HCT116 (cell line): Measurements from ENCODE around the gene PARVB. TPM values are rescaled to one million over a fixed set of nuclear protein-coding genes. Genes with fewer than 3 reads are reported as not detected.

ENCODE experiments used
- ATAC-seq: fragments of 200-7000 bp; cut with Tn5 transposase; 2 replicates; pipeline ENCODE4 v1.9.1; 2020; ENCODE audit warnings: mild to moderate bottlenecking, moderate library complexity
- BruUV-seq: library from RNA; stranded (reverse); fragments of 400-500 nt; replicated peaks from 2 replicates; lab custom pipeline; 2021; lab: Mats Ljungman, UMichigan
- CTCF ChIA-PET: fragments of 300-600 bp; sonication (Branson Sonifier 250); formaldehyde crosslinking; loops from one replicate; lab custom pipeline; 2021; ENCODE audit warnings: antibody characterized with exemption; lab: Charles Lee
- POLR2A ChIA-PET: fragments of 300-600, 350-600 bp; sonication (Branson Sonifier 250); formaldehyde crosslinking; loops from one replicate; lab custom pipeline; 2021; ENCODE audit warnings: antibody characterized with exemption; lab: Charles Lee
- RAD21 ChIA-PET, 2 experiments: fragments of 300-600 bp; sonication (Branson Sonifier 250); formaldehyde crosslinking; loops; one replicate each; lab custom pipeline; 2023; ENCODE audit warnings: low total read pairs in 2 of 2; ENCODE audit not compliant: uncharacterized antibody in 2 of 2, unreplicated experiment in 2 of 2, low non-redundant PET in 1 of 2; lab: Charles Lee
- DNase-seq: peaks from one replicate; pipeline ENCODE4 v3.0.0-alpha.2; 2010; ENCODE audit warnings: low read depth, low spot score
- H2AFZ ChIP-seq: fragments of 200-600 bp; shearing (Covaris generic), sonication (generic); 2 replicates; pipeline ENCODE4 v1.6.1; 2017; ENCODE audit warnings: low read depth, mixed run types, mixed read lengths, antibody characterized with exemption, low read length; ENCODE audit not compliant: poor library complexity, severe bottlenecking
- H3K27ac ChIP-seq: 2 replicates; pipeline ENCODE4 v1.5.1; 2012; ENCODE audit warnings: low read depth, low read length
- H3K27me3 ChIP-seq: fragments of 200-600 bp; sonication (generic); 2 replicates; pipeline ENCODE4 v1.6.1; 2016; ENCODE audit warnings: mixed run types, low read length, mixed read lengths; ENCODE audit not compliant: insufficient read depth
- H3K36me3 ChIP-seq, 2 experiments: fragments of 200-500 bp in 1 of 2; fragments of 200-600 bp in 1 of 2; sonication (Bioruptor generic) in 1 of 2; sonication (generic) in 1 of 2; 2 replicates each; pipeline versions ENCODE4 v1.5.1 to v1.6.1; 2014 to 2016; ENCODE audit warnings: low read length in 2 of 2, inconsistent platforms in 1 of 2, mixed read lengths in 1 of 2, mixed run types in 1 of 2; ENCODE audit not compliant: insufficient read depth in 2 of 2, control insufficient read depth in 1 of 2
- H3K4me1 ChIP-seq, 2 experiments: fragments of 200-600 bp in 1 of 2; sonication (generic) in 1 of 2; 2 replicates each; pipeline versions ENCODE4 v1.5.1 to v1.6.1; 2012 to 2017; ENCODE audit warnings: low read length in 2 of 2, inconsistent platforms in 1 of 2, mild to moderate bottlenecking in 1 of 2, mixed read lengths in 1 of 2, mixed run types in 1 of 2, moderate library complexity in 1 of 2; ENCODE audit not compliant: insufficient read depth in 2 of 2, control insufficient read depth in 1 of 2
- H3K4me2 ChIP-seq: fragments of 200-600 bp; sonication (generic); 2 replicates; pipeline ENCODE4 v1.6.1; 2017; ENCODE audit warnings: mixed run types, low read length, mixed read lengths
- H3K4me3 ChIP-seq, 2 experiments: fragments of 200-600 bp in 1 of 2; sonication (generic) in 1 of 2; replicated peaks in 1 of 2; 2 replicates each; pipeline ENCODE4 v1.5.1; 2011 to 2016; ENCODE audit warnings: low read length in 2 of 2, control low read depth in 1 of 2, low read depth in 1 of 2, mild to moderate bottlenecking in 1 of 2, mixed read lengths in 1 of 2, mixed run types in 1 of 2
- H3K79me2 ChIP-seq: fragments of 200-600 bp; sonication (generic); 2 replicates; pipeline ENCODE4 v1.6.1; 2017; ENCODE audit warnings: mild to moderate bottlenecking, mixed run types, low read length, moderate library complexity, mixed read lengths; ENCODE audit not compliant: insufficient read depth
- H3K9ac ChIP-seq: fragments of 200-600 bp; sonication (generic); 2 replicates; pipeline ENCODE4 v1.6.1; 2016; ENCODE audit warnings: low read length, mixed read lengths
- H3K9me2 ChIP-seq: fragments of 200-600 bp; sonication (generic), shearing (Covaris generic); 2 replicates; pipeline ENCODE4 v1.6.1; 2017; ENCODE audit warnings: mixed run types, mild to moderate bottlenecking, moderate library complexity; ENCODE audit not compliant: insufficient read depth
- H3K9me3 ChIP-seq, 2 experiments: fragments of 200-500 bp in 1 of 2; fragments of 200-600 bp in 1 of 2; sonication (Bioruptor generic) in 1 of 2; sonication (generic) in 1 of 2; 2 replicates each; pipeline ENCODE4 v1.6.1; 2014 to 2017; ENCODE audit warnings: low read length in 2 of 2, mixed read lengths in 2 of 2, inconsistent platforms in 1 of 2, low read depth in 1 of 2, mild to moderate bottlenecking in 1 of 2, mixed run types in 1 of 2, moderate library complexity in 1 of 2; ENCODE audit not compliant: control insufficient read depth in 1 of 2, insufficient read depth in 1 of 2
- H4K20me1 ChIP-seq: fragments of 200-600 bp; sonication (generic), shearing (Covaris generic); 2 replicates; pipeline ENCODE4 v1.6.1; 2017; ENCODE audit warnings: mixed run types, mild to moderate bottlenecking, moderate library complexity; ENCODE audit not compliant: insufficient read depth
- CBX3 ChIP-seq: IDR thresholded peaks from 2 replicates; pipeline ENCODE4 v1.6.1; 2012; ENCODE audit warnings: low read depth
- CEBPB ChIP-seq: IDR thresholded peaks from 2 replicates; pipeline ENCODE4 v1.6.1; 2012; ENCODE audit warnings: low read depth
- EGR1 ChIP-seq: IDR thresholded peaks from 2 replicates; pipeline ENCODE4 v1.6.1; 2012; ENCODE audit warnings: low read depth
- ELF1 ChIP-seq: IDR thresholded peaks from 2 replicates; pipeline ENCODE4 v1.6.1; 2012; ENCODE audit warnings: low read depth, borderline replicate concordance
- EZH2 ChIP-seq: fragments of 200-600 bp; sonication (generic); IDR thresholded peaks from 2 replicates; pipeline ENCODE4 v1.6.1; 2017; ENCODE audit warnings: antibody characterized with exemption, mixed run types
- JUND ChIP-seq: IDR thresholded peaks from 2 replicates; pipeline ENCODE4 v1.6.1; 2012
- POLR2A ChIP-seq: IDR thresholded peaks from 2 replicates; pipeline ENCODE4 v1.7.0; 2011; ENCODE audit warnings: borderline replicate concordance; ENCODE audit not compliant: insufficient read depth, insufficient read length; ENCODE audit errors: extremely low read depth
- RAD21 ChIP-seq: IDR thresholded peaks from 2 replicates; pipeline ENCODE4 v1.6.1; 2012; ENCODE audit warnings: low read depth, mild to moderate bottlenecking
- SP1 ChIP-seq: IDR thresholded peaks from 2 replicates; pipeline ENCODE4 v1.6.1; 2012; ENCODE audit warnings: low read depth
- TCF7L2 ChIP-seq: IDR thresholded peaks from 2 replicates; pipeline ENCODE4 v1.7.0; 2011; ENCODE audit warnings: borderline replicate concordance, inconsistent platforms; ENCODE audit not compliant: insufficient read depth, insufficient read length; ENCODE audit errors: extremely low read depth
- YY1 ChIP-seq: IDR thresholded peaks from 2 replicates; pipeline ENCODE4 v1.6.1; 2011; ENCODE audit warnings: low read length, low read depth, moderate library complexity, mild to moderate bottlenecking; ENCODE audit not compliant: insufficient replicate concordance; ENCODE audit errors: extremely low read depth
- ZBTB33 ChIP-seq: IDR thresholded peaks from 2 replicates; pipeline ENCODE4 v1.6.1; 2011; ENCODE audit warnings: mild to moderate bottlenecking, low read length, moderate library complexity; ENCODE audit not compliant: insufficient replicate concordance; ENCODE audit errors: extremely low read depth
- ZFX ChIP-seq: fragments of 450-650 bp; IDR thresholded peaks from 2 replicates; pipeline ENCODE4 v1.6.1; 2017
- intact Hi-C: fragments of 100-400 bp; cut with micrococcal nuclease; formaldehyde crosslinking; loops from 2 replicates; pipeline ENCODE4 v1.10.0; 2022
- total RNA-seq: library from RNA; stranded (reverse); gene quantifications from one replicate; pipeline ENCODE4 v1.2.1, GENCODE V29; 2021; ENCODE audit not compliant: unreplicated experiment
- TF ChIP-seq, protein P1 (sequence below): IDR thresholded peaks from 2 replicates; pipeline ENCODE4 v1.6.1; 2012; ENCODE audit warnings: low read depth
- TF ChIP-seq, protein P2 (sequence below): IDR thresholded peaks from 2 replicates; pipeline ENCODE4 v1.6.1; 2012

The PARVB gene
- total RNA-seq, 1 experiment from 2014 or later = 21.4 TPM

- TF ChIP-seq, protein P1, sequence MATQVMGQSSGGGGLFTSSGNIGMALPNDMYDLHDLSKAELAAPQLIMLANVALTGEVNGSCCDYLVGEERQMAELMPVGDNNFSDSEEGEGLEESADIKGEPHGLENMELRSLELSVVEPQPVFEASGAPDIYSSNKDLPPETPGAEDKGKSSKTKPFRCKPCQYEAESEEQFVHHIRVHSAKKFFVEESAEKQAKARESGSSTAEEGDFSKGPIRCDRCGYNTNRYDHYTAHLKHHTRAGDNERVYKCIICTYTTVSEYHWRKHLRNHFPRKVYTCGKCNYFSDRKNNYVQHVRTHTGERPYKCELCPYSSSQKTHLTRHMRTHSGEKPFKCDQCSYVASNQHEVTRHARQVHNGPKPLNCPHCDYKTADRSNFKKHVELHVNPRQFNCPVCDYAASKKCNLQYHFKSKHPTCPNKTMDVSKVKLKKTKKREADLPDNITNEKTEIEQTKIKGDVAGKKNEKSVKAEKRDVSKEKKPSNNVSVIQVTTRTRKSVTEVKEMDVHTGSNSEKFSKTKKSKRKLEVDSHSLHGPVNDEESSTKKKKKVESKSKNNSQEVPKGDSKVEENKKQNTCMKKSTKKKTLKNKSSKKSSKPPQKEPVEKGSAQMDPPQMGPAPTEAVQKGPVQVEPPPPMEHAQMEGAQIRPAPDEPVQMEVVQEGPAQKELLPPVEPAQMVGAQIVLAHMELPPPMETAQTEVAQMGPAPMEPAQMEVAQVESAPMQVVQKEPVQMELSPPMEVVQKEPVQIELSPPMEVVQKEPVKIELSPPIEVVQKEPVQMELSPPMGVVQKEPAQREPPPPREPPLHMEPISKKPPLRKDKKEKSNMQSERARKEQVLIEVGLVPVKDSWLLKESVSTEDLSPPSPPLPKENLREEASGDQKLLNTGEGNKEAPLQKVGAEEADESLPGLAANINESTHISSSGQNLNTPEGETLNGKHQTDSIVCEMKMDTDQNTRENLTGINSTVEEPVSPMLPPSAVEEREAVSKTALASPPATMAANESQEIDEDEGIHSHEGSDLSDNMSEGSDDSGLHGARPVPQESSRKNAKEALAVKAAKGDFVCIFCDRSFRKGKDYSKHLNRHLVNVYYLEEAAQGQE = no peak
- TF ChIP-seq CEBPB (no peak), EZH2 (no peak)
- TF ChIP-seq, all 23 proteins: peak for 0
Measured at GRCh38 chr22:44203203-44203602, 179.1 kb downstream of the PARVB start (continued).

DNA sequence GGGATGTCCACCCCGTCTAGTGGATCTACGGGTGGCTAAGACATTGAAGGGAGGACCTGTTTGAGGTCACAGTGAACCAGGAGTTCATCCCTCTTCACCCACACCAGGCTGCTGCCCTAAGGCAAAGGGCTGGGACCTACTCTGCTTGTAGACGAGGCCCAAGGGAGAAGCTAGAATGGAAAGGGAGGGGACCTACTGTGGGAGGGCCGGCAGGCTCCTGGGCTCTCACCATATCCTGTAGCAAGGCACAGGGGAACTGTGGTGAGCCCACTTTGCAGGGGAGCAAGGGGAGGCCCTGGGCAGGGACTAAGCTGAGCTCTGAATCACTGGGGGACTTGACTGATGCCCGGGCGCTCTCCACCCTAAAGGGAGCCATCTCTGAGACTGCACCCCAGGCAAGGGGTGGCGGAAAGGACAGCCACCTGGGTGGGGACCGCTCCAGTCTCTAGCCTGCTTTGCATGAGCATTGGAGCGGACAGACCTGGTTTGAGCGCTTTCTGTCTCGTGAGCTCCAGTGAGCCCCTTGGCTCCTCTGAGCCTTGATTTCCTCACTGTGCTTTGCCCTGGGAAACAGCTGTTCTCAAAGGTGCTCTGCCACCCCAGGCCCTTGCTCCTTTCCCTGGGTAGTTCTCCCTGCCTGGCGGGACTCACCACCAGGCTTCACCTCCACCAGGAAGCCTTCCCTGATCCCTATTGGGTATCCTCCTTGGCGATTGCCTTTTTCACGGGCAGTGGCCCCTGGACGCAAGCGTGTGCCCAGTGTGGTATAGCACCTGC lies 180.8 kb downstream of the PARVB start:
- H3K79me2 ChIP-seq = no peaks in the 10 kb centered on the region
- no peak overlapping the region for H3K4me3 ChIP-seq
- ChIA-PET POLR2A (no interaction called here), RAD21 (no interaction called here), CTCF (no interaction called here)
- H3K9ac ChIP-seq = no peak overlapping the region
- BruUV-seq = no TSS peak
- H3K27ac ChIP-seq = no peak overlapping the region
- H3K27me3 ChIP-seq = peaks cover 8% of the 10 kb centered on the region; the same call in 1 of the 2 replicates
- DNase-seq (no peak), ATAC-seq (no peak)
- no peaks in the 10 kb centered on the region for H3K9me2 ChIP-seq
- intact Hi-C loops = no loop called here
- no peak overlapping the region for H2AFZ ChIP-seq
- no peaks in the 10 kb centered on the region for H3K36me3 ChIP-seq
- H3K4me1 ChIP-seq = no peaks in the 10 kb centered on the region
- H3K9me3 ChIP-seq = no peaks in the 10 kb centered on the region
- H4K20me1 ChIP-seq = no peaks in the 10 kb centered on the region
- H3K4me2 ChIP-seq = no peak overlapping the region
- no peak for TF ChIP-seq JUND
- no peak for TF ChIP-seq EGR1
- TF ChIP-seq ZBTB33 = no peak
- TF ChIP-seq, protein P1 = no peak
- no peak for TF ChIP-seq CBX3
- no peak for TF ChIP-seq EZH2
- no peak for TF ChIP-seq SP1
- no peak for TF ChIP-seq YY1
- TF ChIP-seq, protein P2, sequence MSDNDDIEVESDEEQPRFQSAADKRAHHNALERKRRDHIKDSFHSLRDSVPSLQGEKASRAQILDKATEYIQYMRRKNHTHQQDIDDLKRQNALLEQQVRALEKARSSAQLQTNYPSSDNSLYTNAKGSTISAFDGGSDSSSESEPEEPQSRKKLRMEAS = no peak
- TF ChIP-seq ZFX = no peak
- TF ChIP-seq POLR2A = no peak
- TF ChIP-seq ELF1 = no peak
- no peak for TF ChIP-seq RAD21
- no peak for TF ChIP-seq TCF7L2
